ENCODE measurements around the gene AIMP2. TPM values are rescaled to one million over a fixed set of nuclear protein-coding genes. Genes with fewer than 3 reads are reported as not detected.

AIMP2 gene
- total RNA-seq, 4 donors from 2014 or later = 34.7 to 42.6 (median 39.2) TPM

GRCh38 chr7:6023974-6024435 lies 14.9 kb downstream of the AIMP2 start:
- TF ChIP-seq, protein P1, sequence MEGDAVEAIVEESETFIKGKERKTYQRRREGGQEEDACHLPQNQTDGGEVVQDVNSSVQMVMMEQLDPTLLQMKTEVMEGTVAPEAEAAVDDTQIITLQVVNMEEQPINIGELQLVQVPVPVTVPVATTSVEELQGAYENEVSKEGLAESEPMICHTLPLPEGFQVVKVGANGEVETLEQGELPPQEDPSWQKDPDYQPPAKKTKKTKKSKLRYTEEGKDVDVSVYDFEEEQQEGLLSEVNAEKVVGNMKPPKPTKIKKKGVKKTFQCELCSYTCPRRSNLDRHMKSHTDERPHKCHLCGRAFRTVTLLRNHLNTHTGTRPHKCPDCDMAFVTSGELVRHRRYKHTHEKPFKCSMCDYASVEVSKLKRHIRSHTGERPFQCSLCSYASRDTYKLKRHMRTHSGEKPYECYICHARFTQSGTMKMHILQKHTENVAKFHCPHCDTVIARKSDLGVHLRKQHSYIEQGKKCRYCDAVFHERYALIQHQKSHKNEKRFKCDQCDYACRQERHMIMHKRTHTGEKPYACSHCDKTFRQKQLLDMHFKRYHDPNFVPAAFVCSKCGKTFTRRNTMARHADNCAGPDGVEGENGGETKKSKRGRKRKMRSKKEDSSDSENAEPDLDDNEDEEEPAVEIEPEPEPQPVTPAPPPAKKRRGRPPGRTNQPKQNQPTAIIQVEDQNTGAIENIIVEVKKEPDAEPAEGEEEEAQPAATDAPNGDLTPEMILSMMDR (IDR thresholded peaks at IDR 0.05) = no peak
- ATAC-seq (ENCODE audit: low FRiP score) (no peak), DNase-seq (ENCODE audit: low spot score) (no peak)

DNA sequence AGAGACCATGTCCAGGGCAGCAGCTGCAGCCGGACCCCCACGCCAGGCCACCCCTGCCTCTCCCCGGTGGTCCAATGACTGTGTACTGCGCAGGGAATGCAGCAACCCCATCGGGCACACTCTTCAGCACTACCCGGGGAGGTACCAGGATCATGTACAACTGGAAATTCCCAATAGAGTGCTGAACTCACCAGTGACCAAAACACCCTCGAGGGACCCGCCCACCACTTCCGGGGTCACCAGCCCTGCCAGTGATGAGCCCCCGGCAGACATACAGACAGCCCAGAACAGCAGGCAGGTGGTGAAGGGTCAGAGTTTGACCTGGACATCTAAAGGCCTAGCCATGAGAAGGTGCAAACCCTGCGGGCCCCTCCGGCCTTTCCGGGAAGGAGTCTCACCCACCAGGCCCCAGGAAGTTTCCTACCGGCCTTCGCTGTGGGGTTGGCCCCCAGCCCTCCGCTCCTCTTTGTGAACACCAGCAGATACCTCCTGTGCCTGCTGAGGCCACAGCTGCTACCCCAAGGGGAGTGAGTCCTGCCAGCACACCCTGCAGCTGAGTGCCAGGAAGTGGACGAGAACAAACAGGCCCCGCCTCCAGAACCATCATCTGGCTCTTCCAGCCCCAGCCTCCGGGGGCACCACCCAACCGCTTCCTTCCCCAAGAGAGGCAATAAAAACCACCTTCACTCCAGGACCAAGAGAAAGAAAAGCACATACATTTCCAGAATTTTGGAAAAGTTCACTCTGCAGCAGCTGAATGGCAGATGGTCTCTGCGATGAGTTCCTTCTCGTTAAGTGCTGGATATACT lies 17.1 kb downstream of the AIMP2 start:
- TF ChIP-seq, protein P1 (IDR thresholded peaks at IDR 0.05) = no peak
- no peak for DNase-seq (ENCODE audit: low spot score)

GRCh38 chr7:6026820-6027311 lies 17.8 kb downstream of the AIMP2 start:
- no peak for ATAC-seq (ENCODE audit: low FRiP score)
- TF ChIP-seq, protein P1 (IDR thresholded peaks at IDR 0.05) = no peak
- DNase-seq (ENCODE audit: low spot score) = no peak

More for the DNA sequence above, 17.1 kb downstream of the AIMP2 start:
- ATAC-seq (ENCODE audit: low FRiP score) = peak; percentile 77

DNA sequence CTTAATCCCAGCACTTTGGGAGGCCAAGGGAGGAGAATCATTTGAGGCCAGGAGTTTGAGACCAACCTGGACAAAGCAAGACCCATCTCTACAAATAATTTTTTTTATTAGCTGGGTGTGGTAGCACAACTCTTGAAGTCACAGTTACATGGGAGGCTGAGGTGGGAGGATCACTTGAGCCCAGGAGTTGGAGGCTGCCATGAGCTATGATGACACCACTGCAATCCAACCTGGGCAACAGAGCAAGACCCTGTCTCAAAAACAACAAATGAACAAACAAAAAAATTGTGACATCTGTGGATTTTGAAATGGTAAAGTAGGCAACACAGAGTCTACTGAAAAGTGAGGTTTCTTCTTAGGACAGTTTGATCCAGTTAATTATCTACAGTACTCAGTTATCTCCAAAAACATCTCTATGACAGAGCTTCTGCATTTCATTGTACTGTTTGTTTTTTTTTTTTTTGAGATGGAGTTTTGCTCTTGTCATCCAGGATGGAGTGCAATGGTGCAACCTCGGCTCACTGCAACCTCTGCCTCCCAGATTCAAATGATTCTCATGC lies 18.8 kb downstream of the AIMP2 start:
- no peak for DNase-seq (ENCODE audit: low spot score)
- TF ChIP-seq, protein P1 (IDR thresholded peaks at IDR 0.05) = no peak
- no peak for ATAC-seq (ENCODE audit: low FRiP score)

DNA sequence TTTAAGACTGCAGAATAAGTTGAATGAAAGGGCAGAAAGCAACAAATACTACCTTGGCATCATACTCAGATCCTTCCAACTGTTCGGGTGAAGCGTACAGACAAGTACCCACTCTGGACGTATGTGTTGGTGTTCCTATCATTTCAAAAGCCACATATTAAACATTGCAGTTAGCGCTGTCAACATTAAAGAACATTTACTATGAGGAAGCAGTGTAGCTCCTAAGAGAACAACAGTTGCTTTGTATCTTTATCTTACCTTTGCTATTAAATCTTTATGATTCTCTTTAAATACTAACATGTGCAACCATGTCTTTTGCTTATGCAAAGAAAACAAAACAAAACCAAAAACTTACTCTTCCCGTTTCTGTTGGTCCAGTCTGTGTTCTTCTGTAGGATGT lies 19.5 kb downstream of the AIMP2 start:
- TF ChIP-seq, protein P1 (IDR thresholded peaks at IDR 0.05) = no peak
- ATAC-seq (ENCODE audit: low FRiP score) (no peak), DNase-seq (ENCODE audit: low spot score) (no peak)

DNA sequence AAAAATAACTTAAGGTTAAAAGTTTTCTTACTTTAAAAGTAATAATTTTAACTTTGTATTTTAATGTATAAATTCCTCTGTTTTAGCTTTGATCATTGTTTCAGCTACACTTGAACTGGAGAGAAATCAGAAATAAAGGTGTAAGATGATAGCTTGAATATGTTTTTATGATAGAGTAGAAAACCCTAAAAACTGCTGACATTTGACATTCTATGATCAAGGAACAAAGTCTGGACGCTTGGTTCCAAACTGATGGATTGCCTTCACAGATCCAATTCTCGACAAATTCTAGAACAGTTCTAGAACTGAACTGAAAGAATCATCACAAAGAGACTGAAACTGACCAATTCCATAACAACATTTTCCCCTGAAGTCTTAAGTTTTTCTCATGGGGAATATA lies 21.9 kb downstream of the AIMP2 start, which contains the start of gene ANKRD61:
Gene ANKRD61 (plus strand): TSS at position 389 of the 400 bp plus-strand sequence. CDS start 0 bp downstream, at position 389.
- TF ChIP-seq, protein P1 (IDR thresholded peaks at IDR 0.05) = no peak
- no peak for ATAC-seq (ENCODE audit: low FRiP score)
- no peak for DNase-seq (ENCODE audit: low spot score)
